Cardiac fibroblast (primary cell): ENCODE results near the gene PCDHGC4.

ENCODE experiments used
- DNase-seq, 2 donors: peaks; one replicate each; pipeline versions ENCODE4 v3.0.0 to v3.0.0-alpha.2; 2010; ENCODE audit warnings: low read depth in 2 of 2
- H3K4me3 ChIP-seq, 2 donors: replicated peaks in 1 of 2; 1 replicate in 1 of 2; 2 replicates in 1 of 2; pipeline ENCODE4 v1.5.1; 2011; ENCODE audit warnings: low read depth in 2 of 2, low read length in 2 of 2, mild to moderate bottlenecking in 2 of 2, moderate library complexity in 1 of 2
- TF ChIP-seq, protein P1 (sequence below): IDR thresholded peaks from one replicate; pipeline ENCODE4 v1.5.1; 2011; ENCODE audit warnings: low read depth, mild to moderate bottlenecking, low read length, inconsistent platforms

The PCDHGC4 gene

DNA sequence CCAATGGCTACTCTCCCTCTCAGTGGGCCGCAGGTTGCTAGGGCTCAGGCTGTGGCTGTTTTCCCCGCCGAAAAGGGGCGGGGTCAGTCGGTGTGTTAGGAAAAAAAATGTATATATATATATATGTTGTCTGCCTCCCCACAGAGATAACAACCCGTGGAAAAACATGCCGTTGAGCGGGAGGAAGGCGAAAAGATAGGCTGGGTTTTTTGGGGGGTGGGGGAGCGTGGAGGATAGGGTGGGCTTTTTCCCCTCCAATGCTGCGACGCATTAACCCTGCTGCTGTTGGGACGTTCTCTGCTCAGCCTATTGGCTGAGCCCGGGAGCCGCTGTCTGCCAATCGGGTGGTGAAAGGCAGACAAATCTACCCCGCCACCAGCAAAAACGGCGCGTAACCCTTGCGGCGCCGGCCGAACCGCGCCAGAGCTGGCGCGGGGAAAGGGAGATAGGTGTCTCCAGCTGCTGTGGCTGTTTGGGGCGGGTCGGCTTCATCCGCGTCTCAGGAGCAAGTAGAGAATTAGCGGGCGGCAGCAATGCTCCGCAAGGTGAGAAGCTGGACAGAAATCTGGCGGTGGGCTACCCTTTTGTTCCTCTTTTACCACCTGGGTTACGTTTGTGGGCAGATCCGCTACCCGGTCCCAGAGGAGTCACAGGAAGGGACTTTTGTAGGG is at the start of gene PCDHGC4:
Gene PCDHGC4 (plus strand): TSS at position 390 of the 671 bp plus-strand sequence. CDS start 144 bp downstream, at position 534.
- H3K4me3 ChIP-seq: peak within 1 kb of the TSS in 1 of 2 donors; percentile 25
- TF ChIP-seq, protein P1, sequence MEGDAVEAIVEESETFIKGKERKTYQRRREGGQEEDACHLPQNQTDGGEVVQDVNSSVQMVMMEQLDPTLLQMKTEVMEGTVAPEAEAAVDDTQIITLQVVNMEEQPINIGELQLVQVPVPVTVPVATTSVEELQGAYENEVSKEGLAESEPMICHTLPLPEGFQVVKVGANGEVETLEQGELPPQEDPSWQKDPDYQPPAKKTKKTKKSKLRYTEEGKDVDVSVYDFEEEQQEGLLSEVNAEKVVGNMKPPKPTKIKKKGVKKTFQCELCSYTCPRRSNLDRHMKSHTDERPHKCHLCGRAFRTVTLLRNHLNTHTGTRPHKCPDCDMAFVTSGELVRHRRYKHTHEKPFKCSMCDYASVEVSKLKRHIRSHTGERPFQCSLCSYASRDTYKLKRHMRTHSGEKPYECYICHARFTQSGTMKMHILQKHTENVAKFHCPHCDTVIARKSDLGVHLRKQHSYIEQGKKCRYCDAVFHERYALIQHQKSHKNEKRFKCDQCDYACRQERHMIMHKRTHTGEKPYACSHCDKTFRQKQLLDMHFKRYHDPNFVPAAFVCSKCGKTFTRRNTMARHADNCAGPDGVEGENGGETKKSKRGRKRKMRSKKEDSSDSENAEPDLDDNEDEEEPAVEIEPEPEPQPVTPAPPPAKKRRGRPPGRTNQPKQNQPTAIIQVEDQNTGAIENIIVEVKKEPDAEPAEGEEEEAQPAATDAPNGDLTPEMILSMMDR: no peak
- DNase-seq: no peak

DNA sequence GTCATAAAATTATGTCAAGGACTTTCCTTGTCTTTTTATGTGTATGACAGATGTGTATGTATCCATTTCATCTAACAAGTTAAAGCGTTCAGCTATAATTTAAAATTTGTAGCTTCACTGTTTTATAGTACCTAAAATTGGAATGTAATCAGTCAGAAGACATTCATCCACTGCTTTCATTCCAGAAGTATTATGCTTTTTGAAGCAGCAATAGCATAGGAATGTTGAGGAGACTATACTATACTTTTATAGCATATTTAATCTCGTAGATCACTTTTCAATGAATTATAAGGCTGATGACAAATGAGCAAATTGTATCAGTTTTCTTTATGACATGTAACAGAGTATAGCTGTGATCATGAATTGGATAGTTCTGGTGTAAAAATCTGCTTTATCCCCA is 47.6 kb upstream of the PCDHGC4 start:
- peak in 1 of 2 donors; percentile 24 for DNase-seq
- TF ChIP-seq, protein P1: no peak

DNA sequence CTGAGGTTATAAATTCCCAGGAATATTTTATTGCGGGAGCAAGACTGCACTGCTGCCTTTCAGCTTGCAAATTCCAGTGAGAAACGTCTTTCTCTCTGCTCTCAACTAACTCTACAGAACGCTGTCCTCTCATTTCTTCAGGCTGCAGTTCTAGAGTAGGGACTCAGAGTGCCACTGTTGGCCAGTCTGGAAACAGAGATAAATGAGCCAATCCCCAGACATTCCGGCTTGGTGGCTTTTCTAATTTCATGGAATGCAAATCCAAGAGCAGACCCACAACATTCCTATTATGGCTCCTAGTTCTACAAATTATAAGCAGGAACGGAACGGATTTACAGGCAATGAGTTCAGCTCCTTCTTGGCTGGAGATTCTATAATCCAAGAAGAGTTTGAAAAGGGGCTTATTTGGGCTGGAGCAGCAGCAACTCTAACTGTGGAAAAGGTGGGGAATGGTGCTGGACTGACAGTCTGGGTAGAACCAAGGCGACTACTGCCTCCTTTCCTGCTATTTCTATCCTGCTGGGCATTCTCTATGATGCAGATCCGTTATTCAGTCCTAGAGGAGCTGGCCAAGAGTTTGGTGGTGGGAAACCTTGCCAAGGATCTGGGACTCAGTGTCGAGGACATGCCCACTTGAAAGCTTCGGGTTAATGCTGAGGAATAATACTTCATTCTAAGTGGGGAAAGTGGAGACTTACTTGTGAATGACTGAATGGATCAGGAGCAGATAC is 45.3 kb upstream of the PCDHGC4 start:
- no peak for DNase-seq
- no peak overlapping the region for H3K4me3 ChIP-seq

More for the DNA sequence above, 47.6 kb upstream of the PCDHGC4 start:
- no peak overlapping the region for H3K4me3 ChIP-seq

GRCh38 chr5:141440341-141440740 is 44.5 kb upstream of the PCDHGC4 start:
- DNase-seq: no peak
- TF ChIP-seq, protein P1: no peak
- no peak overlapping the region for H3K4me3 ChIP-seq

More for the DNA sequence above, 45.3 kb upstream of the PCDHGC4 start:
- TF ChIP-seq, protein P1: no peak

DNA sequence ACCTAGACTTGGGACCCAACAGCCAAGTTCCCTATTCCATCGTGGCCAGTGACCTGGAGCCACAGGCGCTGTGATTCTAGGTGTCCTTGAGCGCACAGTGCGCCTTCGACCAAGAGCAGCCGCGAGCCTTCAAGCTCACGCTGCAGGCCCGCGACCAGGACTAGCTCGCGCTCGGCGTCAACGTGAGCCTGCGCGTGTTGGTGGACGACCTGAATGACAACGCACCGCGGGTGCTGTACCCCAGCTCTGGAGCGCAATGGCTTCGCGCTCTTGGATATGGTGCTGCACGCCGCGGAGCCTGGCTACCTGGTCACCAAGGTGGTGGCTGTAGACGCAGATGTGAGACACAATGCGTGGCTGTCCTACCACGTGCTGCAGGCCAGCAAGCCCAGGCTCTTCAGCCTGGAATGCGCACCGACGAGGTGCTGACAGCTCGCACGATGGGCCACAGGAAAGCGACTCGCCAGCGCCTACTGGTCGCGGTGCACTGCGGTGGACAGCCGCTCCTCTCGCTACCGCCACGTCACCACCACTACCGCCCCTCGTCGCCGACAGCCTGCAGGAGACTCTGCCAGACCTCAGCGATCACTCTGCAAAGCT is 43.2 kb upstream of the PCDHGC4 start:
- TF ChIP-seq, protein P1: no peak
- H3K4me3 ChIP-seq: no peak overlapping the region
- DNase-seq: no peak

GRCh38 chr5:141465351-141465750 is 19.5 kb upstream of the PCDHGC4 start:
- no peak overlapping the region for H3K4me3 ChIP-seq
- TF ChIP-seq, protein P1: no peak
- peak in 1 of 2 donors; percentile 35 for DNase-seq
